Kidney epithelial cell (primary cell): Measurements from ENCODE around the gene SYT15. TPM values are rescaled to one million over a fixed set of nuclear protein-coding genes. Genes with fewer than 3 reads are reported as not detected.
A peak's percentile ranks its signal among the peaks of the same experiment; 100 is the strongest.
"Not testable (repeated sequence)": the region's sequence is repeated elsewhere in the genome, so short reads cannot be mapped to it uniquely, and the experiment has no call there.

Experiments used
- DNase-seq: peaks from one replicate; pipeline ENCODE4 v3.0.0-alpha.2; 2010; ENCODE audit warnings: low read depth
- H3K27me3 ChIP-seq: 2 replicates; pipeline ENCODE4 v1.6.0; 2011; ENCODE audit warnings: low read length; ENCODE audit not compliant: control insufficient read depth, insufficient read depth
- H3K36me3 ChIP-seq: 2 replicates; pipeline ENCODE4 v1.5.1; 2011; ENCODE audit warnings: low read length; ENCODE audit not compliant: control insufficient read depth, insufficient read depth
- H3K4me3 ChIP-seq: 2 replicates; pipeline ENCODE4 v1.5.1; 2011; ENCODE audit warnings: low read depth, mild to moderate bottlenecking, control low read depth, low read length
- total RNA-seq: library from RNA; depleted of rRNA; stranded (reverse); fragments of >200 nt; gene quantifications from 2 replicates; pipeline ENCODE4 v1.2.3, GENCODE V29; 2015

Gene SYT15
- total RNA-seq, 1 donor from 2014 or later: 0.17 TPM

DNA sequence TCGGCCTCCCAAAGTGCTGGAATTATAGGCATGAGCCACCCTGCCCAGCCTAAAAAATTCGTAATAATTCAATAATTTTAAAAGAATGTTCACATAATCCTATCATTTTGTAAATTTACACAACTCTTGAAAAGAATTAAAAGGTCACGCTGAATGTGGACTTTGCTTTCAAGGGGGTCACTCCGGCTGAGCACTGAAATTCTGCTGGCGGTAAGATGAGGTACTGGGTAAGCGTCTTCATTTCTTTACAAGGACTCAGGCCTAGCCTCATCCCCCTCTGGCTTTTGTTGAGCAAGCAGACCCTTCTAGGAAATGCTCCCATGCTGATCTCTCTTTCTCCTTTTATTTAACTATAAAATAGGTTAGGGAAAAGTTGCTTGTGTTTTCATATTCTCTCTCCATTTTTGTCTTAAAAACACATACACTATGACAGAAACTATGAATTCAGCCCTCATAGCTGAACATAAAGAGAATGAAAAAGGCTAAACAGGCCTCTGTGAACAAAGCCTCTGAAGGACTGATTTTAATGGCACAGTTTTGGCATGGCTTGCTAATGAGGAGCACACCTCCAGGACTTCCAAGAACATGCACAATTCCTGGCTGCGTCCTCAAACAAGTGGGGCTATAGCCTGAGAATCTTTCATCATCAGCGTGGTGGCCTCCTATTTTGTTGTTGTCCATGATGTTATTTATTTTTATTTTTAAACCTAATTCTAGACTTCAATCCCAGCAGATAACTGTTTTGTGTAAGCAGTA lies 45.1 kb downstream of the SYT15 start:
- not testable (repeated sequence) for H3K27me3 ChIP-seq, DNase-seq, H3K36me3 ChIP-seq, H3K4me3 ChIP-seq

DNA sequence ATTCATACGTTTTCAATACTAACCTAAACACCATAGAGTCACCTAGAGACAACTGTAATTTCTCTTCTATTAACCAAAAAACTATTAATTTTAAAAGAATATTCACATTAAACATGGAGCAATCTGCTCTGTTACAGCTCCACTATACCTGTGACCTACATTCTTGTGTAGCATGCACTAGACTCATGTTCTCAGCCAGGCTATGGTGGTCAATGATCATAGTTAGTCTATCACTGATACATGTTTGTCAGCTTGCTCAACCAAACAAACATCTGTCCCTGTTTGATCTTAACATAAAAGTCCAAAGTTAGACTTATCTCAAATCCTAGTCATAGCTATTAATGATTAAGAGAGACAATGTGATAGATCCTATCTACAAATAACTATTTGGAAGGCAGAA lies 50.9 kb downstream of the SYT15 start:
- H3K27me3 ChIP-seq, DNase-seq, H3K36me3 ChIP-seq: not testable (repeated sequence)

GRCh38 chr10:46630816-46631215 lies 51.9 kb downstream of the SYT15 start:
- not testable (repeated sequence) for H3K4me3 ChIP-seq, H3K27me3 ChIP-seq, H3K36me3 ChIP-seq, DNase-seq

More for the DNA sequence above, 50.9 kb downstream of the SYT15 start:
- H3K4me3 ChIP-seq: not testable (repeated sequence)

GRCh38 chr10:46631683-46632082 lies 52.8 kb downstream of the SYT15 start:
- H3K27me3 ChIP-seq, H3K36me3 ChIP-seq, H3K4me3 ChIP-seq, DNase-seq: not testable (repeated sequence)

DNA sequence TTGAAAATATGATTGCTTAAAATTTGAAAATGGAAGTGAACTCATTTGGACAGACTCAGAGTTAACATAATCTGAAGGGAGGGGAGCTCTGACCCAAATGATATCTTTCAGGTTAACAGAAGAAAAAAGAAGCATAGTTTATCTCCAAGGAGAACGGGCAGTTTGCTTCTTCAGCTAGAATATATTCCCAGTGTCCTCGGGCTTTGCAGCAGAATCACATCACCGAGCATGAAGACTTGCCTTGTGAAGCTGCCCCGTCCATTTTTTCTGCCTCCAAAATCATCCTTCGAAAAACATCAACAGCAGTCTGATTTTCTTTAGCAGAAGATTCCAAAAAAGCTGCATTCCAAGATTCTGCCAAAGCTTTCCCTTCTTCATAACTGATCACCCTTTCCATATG lies 55.8 kb downstream of the SYT15 start:
- not testable (repeated sequence) for H3K36me3 ChIP-seq, DNase-seq, H3K4me3 ChIP-seq, H3K27me3 ChIP-seq

GRCh38 chr10:46635364-46635959 lies 56.5 kb downstream of the SYT15 start:
- peak overlapping the region; percentile 10 for H3K4me3 ChIP-seq

DNA sequence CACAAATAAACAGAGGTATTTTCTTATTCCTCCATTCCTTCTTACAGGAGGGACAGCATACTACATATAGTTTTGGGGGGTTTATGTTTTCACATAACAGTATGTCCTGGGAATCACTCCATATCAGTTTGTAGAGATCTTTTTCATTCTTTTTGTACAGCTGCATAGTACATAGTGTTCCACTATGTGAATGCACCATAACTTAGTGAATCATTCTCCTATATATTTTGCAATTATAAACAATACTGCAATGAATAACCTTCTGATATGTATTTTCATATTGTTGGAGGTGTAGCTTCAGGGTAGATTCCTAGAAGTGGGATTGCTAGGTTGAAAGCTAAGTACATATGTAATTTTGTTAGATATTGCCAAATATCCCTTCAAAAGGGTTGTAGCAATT lies 61.1 kb downstream of the SYT15 start:
- H3K27me3 ChIP-seq, H3K4me3 ChIP-seq, DNase-seq: not testable (repeated sequence)

More at GRCh38 chr10:46635364-46635959, 56.5 kb downstream of the SYT15 start:
- not testable (repeated sequence) for DNase-seq, H3K36me3 ChIP-seq, H3K27me3 ChIP-seq

More for the DNA sequence above, 61.1 kb downstream of the SYT15 start:
- H3K36me3 ChIP-seq: not testable (repeated sequence)

Other genes with a start within 250 kb of the SYT15 start
- gene ANXA8L1, start 203.4 kb upstream of the SYT15 start, total RNA-seq: 1.0 and 6.2 TPM in 2 replicates
- not detected in 2 replicates for gene NPY4R, start 113.2 kb upstream of the SYT15 start, total RNA-seq
- 9.2 and 17.0 TPM in 2 replicates for gene GPRIN2, start 22.5 kb upstream of the SYT15 start, total RNA-seq